Keratinocyte (primary cell): Measurements from ENCODE around the gene TAF6. TPM values are rescaled to one million over a fixed set of nuclear protein-coding genes. Genes with fewer than 3 reads are reported as not detected.

ENCODE experiments used
- DNase-seq: peaks from one replicate; pipeline ENCODE4 v3.0.0-alpha.2; 2011; ENCODE audit warnings: low read depth, missing footprints, low spot score
- FAIRE-seq: peaks from 2 replicates; lab custom pipeline; 2011; peaks lifted over from hg19 to GRCh38; lab: Jason Lieb, UNC
- H2AFZ ChIP-seq: 2 replicates; pipeline ENCODE4 v1.6.0; 2012; ENCODE audit warnings: low read length, control low read depth, inconsistent platforms; ENCODE audit not compliant: control insufficient read depth
- H3K27ac ChIP-seq: 2 replicates; pipeline ENCODE4 v1.5.1; 2011; ENCODE audit warnings: low read length; ENCODE audit not compliant: control insufficient read depth, insufficient read depth
- H3K27me3 ChIP-seq: 3 replicates; pipeline ENCODE4 v1.6.0; 2011; ENCODE audit warnings: low read length; ENCODE audit not compliant: control insufficient read depth, insufficient read depth; ENCODE audit errors: extremely low read depth
- H3K36me3 ChIP-seq, 2 experiments: 2 replicates in 1 of 2; 3 replicates in 1 of 2; pipeline ENCODE4 v1.5.1; 2011; ENCODE audit warnings: low read length in 2 of 2, mild to moderate bottlenecking in 1 of 2; ENCODE audit not compliant: control insufficient read depth in 2 of 2, insufficient read depth in 2 of 2; ENCODE audit errors: extremely low read depth in 1 of 2
- H3K4me1 ChIP-seq: 3 replicates; pipeline ENCODE4 v1.5.1; 2011; ENCODE audit warnings: low read length; ENCODE audit not compliant: control insufficient read depth, insufficient read depth; ENCODE audit errors: extremely low read depth
- H3K4me2 ChIP-seq: 3 replicates; pipeline ENCODE4 v1.6.0; 2011; ENCODE audit warnings: low read depth, low read length; ENCODE audit not compliant: control insufficient read depth, insufficient read depth; ENCODE audit errors: extremely low read depth
- H3K4me3 ChIP-seq, 3 experiments: fragments of 200-600 bp in 1 of 3; sonication (generic) in 1 of 3; 2 replicates in 2 of 3; 3 replicates in 1 of 3; pipeline ENCODE4 v1.5.1; 2011 to 2016; ENCODE audit warnings: low read length in 3 of 3, mild to moderate bottlenecking in 3 of 3, control low read depth in 2 of 3, inconsistent platforms in 1 of 3, low read depth in 1 of 3, mixed read lengths in 1 of 3, mixed run types in 1 of 3, moderate library complexity in 1 of 3; ENCODE audit not compliant: control insufficient read depth in 2 of 3, insufficient read depth in 2 of 3; ENCODE audit errors: extremely low read depth in 1 of 3
- H3K79me2 ChIP-seq: 2 replicates; pipeline ENCODE4 v1.6.0; 2012; ENCODE audit warnings: low read length; ENCODE audit not compliant: control insufficient read depth, insufficient read depth
- H3K9ac ChIP-seq: 3 replicates; pipeline ENCODE4 v1.6.0; 2011; ENCODE audit warnings: low read length; ENCODE audit not compliant: control insufficient read depth, insufficient read depth; ENCODE audit errors: extremely low read depth
- H3K9me1 ChIP-seq: 3 replicates; pipeline ENCODE4 v1.6.0; 2011; ENCODE audit warnings: low read length; ENCODE audit not compliant: control insufficient read depth, insufficient read depth; ENCODE audit errors: extremely low read depth
- H3K9me3 ChIP-seq: 2 replicates; pipeline ENCODE4 v1.5.1; 2012; ENCODE audit warnings: low read depth, low read length; ENCODE audit not compliant: control insufficient read depth
- H4K20me1 ChIP-seq: 3 replicates; pipeline ENCODE4 v1.6.0; 2011; ENCODE audit warnings: low read length; ENCODE audit not compliant: control insufficient read depth, insufficient read depth; ENCODE audit errors: extremely low read depth
- CTCF ChIP-seq, 3 experiments: IDR thresholded peaks in 1 of 3; conservative IDR thresholded peaks in 1 of 3; optimal IDR thresholded peaks in 1 of 3; 2 replicates in 2 of 3; 3 replicates in 1 of 3; pipeline versions ENCODE3 to v1.5.1; 2011; ENCODE audit warnings: low read length in 3 of 3, mild to moderate bottlenecking in 3 of 3, moderate library complexity in 2 of 3, control low read depth in 1 of 3, inconsistent platforms in 1 of 3; ENCODE audit not compliant: insufficient read depth in 2 of 3; ENCODE audit errors: extremely low read depth in 1 of 3
- EZH2 ChIP-seq: IDR thresholded peaks from one replicate; pipeline ENCODE4 v1.6.1; 2012; ENCODE audit warnings: inconsistent platforms, mild to moderate bottlenecking, low read length, moderate library complexity
- dilution Hi-C: fragments of 300-500 bp; cut with MboI; formaldehyde crosslinking; loops from one replicate; pipeline ENCODE4 v1.7.0; 2020; ENCODE audit warnings: low sequenced_read_pairs; ENCODE audit not compliant: extremely low pct_ligation_motif_present
- polyA plus RNA-seq, 5 experiments: library from polyadenylated mRNA; depleted of rRNA in 3 of 5; stranded (reverse) in 3 of 5; stranded (forward) in 1 of 5; unstranded in 1 of 5; fragments of >200 nt; gene quantifications; 1 replicate in 1 of 5; 2 replicates in 3 of 5; 3 replicates in 1 of 5; pipeline versions ENCODE4 v1.2.1 to v1.2.3, GENCODE V29; 2011 to 2012; ENCODE audit warnings: missing spikeins in 2 of 5, low read depth in 1 of 5, low replicate concordance in 1 of 5

The TAF6 gene
- polyA plus RNA-seq, 1 donor (not counting 4 experiments of a cell fraction or from before 2014, with no cell fraction given) = 7.6 TPM

- H3K27ac ChIP-seq = no peak overlapping the region
These were observed 5.4 kb upstream of the TAF6 start for GRCh38 chr7:100124301-100125230.

GRCh38 chr7:100122568-100122967 lies 3.4 kb upstream of the TAF6 start:
- Histone ChIP-seq H3K9me3 (no peaks in the 10 kb centered on the region), H3K4me2 (no peak overlapping the region), H3K4me1 (peaks cover 10% of the 10 kb centered on the region), H3K27me3 (no peaks in the 10 kb centered on the region), H4K20me1 (peaks cover 3% of the 10 kb centered on the region), H3K79me2 (peaks cover 15% of the 10 kb centered on the region), H2AFZ (no peak overlapping the region), H3K9me1 (no peaks in the 10 kb centered on the region), H3K4me3 (no peak overlapping the region), H3K36me3 (peaks cover 0 to 2% of the 10 kb centered on the region in 2 experiments), H3K27ac (no peak overlapping the region), H3K9ac (no peak overlapping the region)
- TF ChIP-seq CTCF (optimal IDR thresholded peaks at IDR 0.05 in 1 of 3, IDR thresholded peaks at IDR 0.05 in 1 of 3, conservative IDR thresholded peaks at IDR 0.05 in 1 of 3; ENCODE audit: extremely low read depth in 1 of 3, insufficient read depth in 2 of 3, low read length in 3 of 3) (no peak), EZH2 (no peak)
- FAIRE-seq = no peak
- dilution Hi-C loops = no loop called here
- no peak for DNase-seq

More at GRCh38 chr7:100124301-100125230, 5.4 kb upstream of the TAF6 start:
- H3K36me3 ChIP-seq = peaks cover 0 to 2% of the 10 kb centered on the region in 2 experiments
- TF ChIP-seq EZH2 = no peak
- no peak for TF ChIP-seq CTCF (optimal IDR thresholded peaks at IDR 0.05 in 1 of 3, IDR thresholded peaks at IDR 0.05 in 1 of 3, conservative IDR thresholded peaks at IDR 0.05 in 1 of 3; ENCODE audit: extremely low read depth in 1 of 3, insufficient read depth in 2 of 3, low read length in 3 of 3)
- no peak overlapping the region for H2AFZ ChIP-seq
- no peak overlapping the region for H3K9ac ChIP-seq
- H3K9me1 ChIP-seq = no peaks in the 10 kb centered on the region
- H3K27me3 ChIP-seq = no peaks in the 10 kb centered on the region
- no peaks in the 10 kb centered on the region for H4K20me1 ChIP-seq
- dilution Hi-C loops = no loop called here
- H3K79me2 ChIP-seq = peaks cover 6% of the 10 kb centered on the region
- FAIRE-seq = no peak
- H3K9me3 ChIP-seq = no peaks in the 10 kb centered on the region
- no peak overlapping the region for H3K4me2 ChIP-seq
- no peak for DNase-seq
- H3K4me3 ChIP-seq = no peak overlapping the region
- H3K4me1 ChIP-seq = peaks cover 14% of the 10 kb centered on the region
